Hepatocyte (in vitro differentiated cells): ENCODE data around the gene MARCHF9. TPM values are rescaled to one million over a fixed set of nuclear protein-coding genes. Genes with fewer than 3 reads are reported as not detected.
A peak's percentile ranks its signal among the peaks of the same experiment; 100 is the strongest.
"Not testable (repeated sequence)": the region's sequence is repeated elsewhere in the genome, so short reads cannot be mapped to it uniquely, and the experiment has no call there.

Experiments
- DNase-seq: peaks from one replicate; pipeline ENCODE4 v3.0.0-alpha.2; 2016; ENCODE audit warnings: low spot score
- H2AFZ ChIP-seq: fragments of 200-600 bp; sonication (generic); 2 replicates; pipeline ENCODE4 v1.6.0; 2016; ENCODE audit warnings: antibody characterized with exemption, mild to moderate bottlenecking
- H3K27ac ChIP-seq: fragments of 200-600 bp; sonication (generic); 2 replicates; pipeline ENCODE4 v1.5.1; 2016; ENCODE audit warnings: mild to moderate bottlenecking
- H3K27me3 ChIP-seq: fragments of 200-600 bp; sonication (generic); 2 replicates; pipeline ENCODE4 v1.6.1; 2016
- H3K36me3 ChIP-seq: fragments of 200-600 bp; sonication (generic); replicated peaks from 2 replicates; pipeline ENCODE4 v1.5.1; 2016; ENCODE audit warnings: low read depth; ENCODE audit not compliant: insufficient read depth
- H3K4me1 ChIP-seq: fragments of 200-600 bp; sonication (generic); 2 replicates; pipeline ENCODE4 v1.5.1; 2016; ENCODE audit warnings: mild to moderate bottlenecking, moderate library complexity; ENCODE audit not compliant: insufficient read depth
- H3K4me2 ChIP-seq: fragments of 200-600 bp; sonication (generic); 2 replicates; pipeline ENCODE4 v1.6.0; 2016
- H3K4me3 ChIP-seq: fragments of 200-600 bp; sonication (generic); 2 replicates; pipeline ENCODE4 v1.5.1; 2016; ENCODE audit warnings: mild to moderate bottlenecking
- H3K79me2 ChIP-seq: fragments of 200-600 bp; sonication (generic); 2 replicates; pipeline ENCODE4 v1.6.0; 2017; ENCODE audit warnings: mild to moderate bottlenecking
- H3K9me2 ChIP-seq: fragments of 200-600 bp; sonication (generic); replicated peaks from 2 replicates; pipeline ENCODE4 v1.6.0; 2017; ENCODE audit warnings: mild to moderate bottlenecking; ENCODE audit not compliant: insufficient read depth
- H3K9me3 ChIP-seq: fragments of 200-600 bp; sonication (generic); 2 replicates; pipeline ENCODE4 v1.5.1; 2016; ENCODE audit warnings: low read depth, mild to moderate bottlenecking
- H4K20me1 ChIP-seq: fragments of 200-600 bp; sonication (generic); 2 replicates; pipeline ENCODE4 v1.6.0; 2016; ENCODE audit warnings: mild to moderate bottlenecking; ENCODE audit not compliant: insufficient read depth, poor library complexity, severe bottlenecking
- EZH2 ChIP-seq: fragments of 200-600 bp; sonication (generic); IDR thresholded peaks from 2 replicates; pipeline ENCODE4 v1.6.1; 2016; ENCODE audit warnings: antibody characterized with exemption, mild to moderate bottlenecking, borderline replicate concordance
- EZH2phosphoT487 ChIP-seq: fragments of 200-600 bp; sonication (generic); IDR thresholded peaks from one replicate; pipeline ENCODE4 v1.6.1; 2018; ENCODE audit warnings: antibody characterized with exemption, mild to moderate bottlenecking, low read depth, moderate library complexity; ENCODE audit not compliant: unreplicated experiment, severe bottlenecking
- WGBS: methylation state at CpG from one replicate; pipeline ENCODE4 v1.1.6; 2016; ENCODE audit warnings: low lambda C conversion rate; ENCODE audit errors: missing lambda C conversion rate; 5-methylcytosine and 5-hydroxymethylcytosine counted together
- polyA plus RNA-seq: library from polyadenylated mRNA; unstranded; fragments of >200 nt; fragmentation: Nextera tagmentation; extraction: Ambion mirVana; gene quantifications from 2 replicates; pipeline ENCODE4 v1.2.1, GENCODE V29; 2016
- total RNA-seq: library from RNA; depleted of rRNA; stranded (reverse); fragments of >200 nt; gene quantifications from 2 replicates; pipeline ENCODE4 v1.2.3, GENCODE V29; 2014
- TF ChIP-seq, protein P1 (sequence below): fragments of 200-600 bp; sonication (generic); IDR thresholded peaks from 2 replicates; pipeline ENCODE4 v1.5.1; 2016; ENCODE audit warnings: antibody characterized with exemption, mild to moderate bottlenecking; ENCODE audit not compliant: poor library complexity

The MARCHF9 gene
- total and polyA plus RNA-seq, 2 experiments from 2014 or later = 13.6 to 16.9 TPM

DNA sequence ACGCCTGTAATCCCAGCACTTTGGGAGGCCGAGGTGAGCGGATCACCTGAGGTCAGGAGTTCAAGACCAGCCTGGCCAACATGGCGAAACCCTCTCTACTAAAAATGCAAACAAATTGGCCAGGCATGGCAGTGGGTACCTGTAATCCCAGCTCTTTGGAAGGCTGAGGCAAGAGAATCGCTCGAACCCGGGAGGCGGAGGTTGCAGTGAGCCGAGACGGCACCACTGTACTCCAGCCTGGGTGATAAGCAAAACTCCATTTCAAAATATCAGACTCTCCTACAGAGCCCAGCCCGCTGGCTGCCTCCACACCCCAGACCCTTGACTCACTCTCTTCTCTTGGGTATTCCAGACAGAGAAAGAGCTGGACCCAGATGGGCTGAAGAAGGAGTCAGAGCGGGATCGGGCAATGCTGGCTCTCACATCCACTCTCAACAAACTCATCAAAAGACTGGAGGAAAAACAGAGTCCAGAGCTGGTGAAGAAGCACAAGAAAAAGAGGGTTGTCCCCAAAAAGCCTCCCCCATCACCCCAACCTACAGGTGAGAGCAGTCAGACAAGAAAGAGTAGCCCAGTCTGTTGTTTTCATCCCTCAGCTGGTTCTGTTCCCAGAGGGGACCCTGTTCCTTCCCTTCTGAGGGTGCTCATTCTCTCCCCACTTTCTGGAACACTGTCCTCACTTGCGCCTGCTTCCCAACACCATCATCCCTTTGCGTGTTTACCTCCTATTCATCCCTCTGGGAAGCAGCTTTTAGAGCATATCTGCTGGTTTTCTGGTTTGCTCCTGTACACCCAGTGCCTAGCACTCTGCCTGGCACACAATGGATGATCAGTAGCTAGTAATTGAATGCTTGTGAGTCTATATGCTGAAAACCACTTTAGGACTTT lies 36.0 kb upstream of the MARCHF9 start:
- TF ChIP-seq EZH2 = no peak
- TF ChIP-seq EZH2phosphoT487 = no peak
- TF ChIP-seq, protein P1, sequence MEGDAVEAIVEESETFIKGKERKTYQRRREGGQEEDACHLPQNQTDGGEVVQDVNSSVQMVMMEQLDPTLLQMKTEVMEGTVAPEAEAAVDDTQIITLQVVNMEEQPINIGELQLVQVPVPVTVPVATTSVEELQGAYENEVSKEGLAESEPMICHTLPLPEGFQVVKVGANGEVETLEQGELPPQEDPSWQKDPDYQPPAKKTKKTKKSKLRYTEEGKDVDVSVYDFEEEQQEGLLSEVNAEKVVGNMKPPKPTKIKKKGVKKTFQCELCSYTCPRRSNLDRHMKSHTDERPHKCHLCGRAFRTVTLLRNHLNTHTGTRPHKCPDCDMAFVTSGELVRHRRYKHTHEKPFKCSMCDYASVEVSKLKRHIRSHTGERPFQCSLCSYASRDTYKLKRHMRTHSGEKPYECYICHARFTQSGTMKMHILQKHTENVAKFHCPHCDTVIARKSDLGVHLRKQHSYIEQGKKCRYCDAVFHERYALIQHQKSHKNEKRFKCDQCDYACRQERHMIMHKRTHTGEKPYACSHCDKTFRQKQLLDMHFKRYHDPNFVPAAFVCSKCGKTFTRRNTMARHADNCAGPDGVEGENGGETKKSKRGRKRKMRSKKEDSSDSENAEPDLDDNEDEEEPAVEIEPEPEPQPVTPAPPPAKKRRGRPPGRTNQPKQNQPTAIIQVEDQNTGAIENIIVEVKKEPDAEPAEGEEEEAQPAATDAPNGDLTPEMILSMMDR = no peak
- peaks cover 4% of the 10 kb centered on the region for H3K27me3 ChIP-seq
- no peak overlapping the region for H3K27ac ChIP-seq
- peak; percentile 2 for DNase-seq
- no peak overlapping the region for H2AFZ ChIP-seq
- H4K20me1 ChIP-seq = no peaks in the 10 kb centered on the region
- no peaks in the 10 kb centered on the region for H3K9me2 ChIP-seq
- no peaks in the 10 kb centered on the region for H3K79me2 ChIP-seq
- no peaks in the 10 kb centered on the region for H3K9me3 ChIP-seq
- no peak overlapping the region for H3K4me3 ChIP-seq
- no peaks in the 10 kb centered on the region for H3K36me3 ChIP-seq
- H3K4me1 ChIP-seq = no peaks in the 10 kb centered on the region
- WGBS = 98% methylated on average over 15 of the region's 15 CpGs
- H3K4me2 ChIP-seq = no peak overlapping the region

DNA sequence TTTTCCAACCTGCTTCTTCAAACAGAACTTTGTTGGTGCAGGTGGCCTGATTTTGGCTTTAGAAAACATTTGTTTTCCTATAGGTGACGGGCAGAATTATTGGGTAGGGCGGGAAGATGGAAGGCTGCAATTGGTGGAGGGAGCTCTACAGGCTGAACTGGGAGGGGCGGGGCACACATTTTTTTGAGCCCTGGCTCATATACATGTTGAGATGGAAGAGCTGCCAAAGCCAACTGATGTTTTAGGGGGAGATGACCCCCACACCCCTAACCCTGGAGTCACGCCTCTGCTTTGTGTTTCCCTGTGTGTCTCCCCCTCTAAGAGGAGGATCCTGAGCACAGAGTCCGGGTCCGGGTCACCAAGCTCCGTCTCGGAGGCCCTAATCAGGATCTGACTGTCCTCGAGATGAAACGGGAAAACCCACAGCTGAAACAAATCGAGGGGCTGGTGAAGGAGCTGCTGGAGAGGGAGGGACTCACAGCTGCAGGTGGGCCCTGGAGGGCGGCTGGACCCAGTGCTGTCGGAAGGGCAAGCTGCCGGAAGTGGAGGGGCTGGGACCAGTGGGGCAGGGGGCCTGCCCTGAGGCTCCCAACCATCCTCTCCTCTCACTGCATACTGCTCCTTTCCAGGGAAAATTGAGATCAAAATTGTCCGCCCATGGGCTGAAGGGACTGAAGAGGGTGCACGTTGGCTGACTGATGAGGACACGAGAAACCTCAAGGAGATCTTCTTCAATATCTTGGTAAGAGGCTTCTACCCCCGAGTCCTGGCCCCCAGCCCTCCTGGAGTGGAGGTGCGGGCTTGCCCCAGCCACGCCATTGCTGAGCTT lies 34.9 kb upstream of the MARCHF9 start:
- Histone ChIP-seq H2AFZ (no peak overlapping the region), H3K27ac (no peak overlapping the region), H4K20me1 (no peaks in the 10 kb centered on the region), H3K36me3 (no peaks in the 10 kb centered on the region), H3K79me2 (no peaks in the 10 kb centered on the region), H3K4me1 (no peaks in the 10 kb centered on the region), H3K4me3 (no peak overlapping the region), H3K9me2 (no peaks in the 10 kb centered on the region), H3K4me2 (no peak overlapping the region), H3K27me3 (peaks cover 15% of the 10 kb centered on the region), H3K9me3 (no peaks in the 10 kb centered on the region)
- WGBS = 95% methylated on average over 20 of the region's 20 CpGs
- DNase-seq = peak; percentile 1
- TF ChIP-seq EZH2phosphoT487 (no peak), EZH2 (no peak)
- TF ChIP-seq, protein P1 = no peak

- WGBS = 94% methylated on average over 11 of the region's 11 CpGs
- no peaks in the 10 kb centered on the region for H3K79me2 ChIP-seq
- H3K4me3 ChIP-seq = no peak overlapping the region
- H3K36me3 ChIP-seq = no peaks in the 10 kb centered on the region
- no peaks in the 10 kb centered on the region for H3K4me1 ChIP-seq
- H2AFZ ChIP-seq = no peak overlapping the region
- peaks cover 21% of the 10 kb centered on the region for H3K27me3 ChIP-seq
- DNase-seq = peak; percentile 2
- no peaks in the 10 kb centered on the region for H3K9me2 ChIP-seq
- H3K4me2 ChIP-seq = no peak overlapping the region
- H4K20me1 ChIP-seq = no peaks in the 10 kb centered on the region
- H3K27ac ChIP-seq = no peak overlapping the region
- no peak for TF ChIP-seq EZH2
- no peak for TF ChIP-seq EZH2phosphoT487
- TF ChIP-seq, protein P1 = no peak
- H3K9me3 ChIP-seq = no peaks in the 10 kb centered on the region
These were observed 34.0 kb upstream of the MARCHF9 start for GRCh38 chr12:57720606-57721595.

DNA sequence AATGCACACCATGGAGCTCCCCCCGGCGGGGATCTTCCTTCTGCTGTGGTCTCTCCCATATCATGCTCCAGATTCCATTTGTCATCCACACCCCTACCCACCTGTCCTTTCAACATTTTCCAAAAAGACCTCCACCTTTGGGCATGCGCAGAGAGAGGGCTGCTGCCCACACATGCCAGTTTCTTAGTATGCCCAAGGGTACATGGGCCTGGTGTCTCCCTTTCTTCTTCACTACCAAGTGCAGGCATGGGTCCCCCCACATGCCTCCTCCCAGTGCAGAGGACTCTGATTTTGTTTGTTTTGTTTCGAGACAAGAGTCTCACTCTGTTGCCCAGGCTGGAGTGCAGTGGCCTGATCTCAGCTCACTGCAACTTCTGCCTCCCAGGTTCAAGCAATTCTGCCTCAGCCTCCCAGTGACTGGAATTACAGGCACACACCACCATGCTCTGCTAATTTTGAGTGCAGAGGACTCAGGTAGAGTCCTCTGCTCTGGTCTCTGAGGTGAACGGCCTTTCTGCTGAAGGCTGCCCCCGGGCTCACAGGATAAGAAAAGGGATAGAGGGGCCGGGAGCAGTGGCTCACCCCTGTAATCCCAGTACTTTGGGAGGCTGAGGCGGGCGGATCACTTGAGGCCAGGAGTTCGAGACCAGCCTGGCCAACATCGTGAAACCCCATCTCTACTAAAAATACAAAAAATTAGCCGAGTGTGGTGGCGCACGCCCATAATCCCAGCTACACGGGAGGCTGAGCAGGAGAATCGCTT lies 32.9 kb upstream of the MARCHF9 start:
- H3K4me2 ChIP-seq, H3K79me2 ChIP-seq, H3K4me3 ChIP-seq, H4K20me1 ChIP-seq, H3K27ac ChIP-seq, H3K4me1 ChIP-seq, H2AFZ ChIP-seq, H3K9me2 ChIP-seq, DNase-seq, H3K36me3 ChIP-seq, H3K9me3 ChIP-seq: not testable (repeated sequence)
- WGBS = 96% methylated on average over 16 of the region's 16 CpGs
- H3K27me3 ChIP-seq = peaks cover 30% of the 10 kb centered on the region
